AG04449 (cell line): Measurements from ENCODE around the gene ANXA1.

Experiments used
- CTCF ChIA-PET: fragments of 350-600 bp; formaldehyde crosslinking; extraction: SDS; loops from one replicate; lab custom pipeline; 2021; ENCODE audit warnings: antibody characterized with exemption; lab: Yijun Ruan, JAX
- POLR2A ChIA-PET: fragments of 400-600, 350-600 bp; formaldehyde crosslinking; extraction: SDS; loops from one replicate; lab custom pipeline; 2020; ENCODE audit warnings: antibody characterized with exemption, inconsistent platforms; lab: Yijun Ruan, JAX
- DNase-seq: peaks from one replicate; pipeline ENCODE4 v3.0.0-alpha.2; 2010; ENCODE audit warnings: low read depth, low spot score
- H3K4me3 ChIP-seq: 2 replicates; pipeline ENCODE4 v1.5.1; 2011; ENCODE audit warnings: low read depth, mild to moderate bottlenecking, control low read depth, low read length
- CTCF ChIP-seq: IDR thresholded peaks from one replicate; pipeline ENCODE4 v1.5.1; 2011; ENCODE audit warnings: mild to moderate bottlenecking, moderate library complexity, low read length, control low read depth, inconsistent platforms; ENCODE audit not compliant: insufficient read depth; ENCODE audit errors: missing control alignments

The ANXA1 gene

GRCh38 chr9:73162987-73163768 is 11.5 kb downstream of the ANXA1 start:
- ChIA-PET CTCF (interaction anchor here (0.7 to 2.2 kb wide), 6 partner anchors 9 to 56 kb away, joined by 3 to 8 read pairs (median 4); no protein-coding TSS in a partner anchor), POLR2A (no interaction called here)
- no peak for TF ChIP-seq CTCF
- no peak for DNase-seq
- H3K4me3 ChIP-seq: no peak overlapping the region

GRCh38 chr9:73165911-73166310 is 14.2 kb downstream of the ANXA1 start:
- no peak for TF ChIP-seq CTCF
- ChIA-PET POLR2A (no interaction called here), CTCF (interaction anchor here (1.3 to 1.9 kb wide), 2 partner anchors 11 to 58 kb away, joined by 7 read pairs; no protein-coding TSS in a partner anchor)
- no peak overlapping the region for H3K4me3 ChIP-seq
- DNase-seq: no peak

- no peak for TF ChIP-seq CTCF
- CTCF ChIA-PET: interaction anchor here (1.3 to 1.9 kb wide), 2 partner anchors 10 to 59 kb away, joined by 7 read pairs; no protein-coding TSS in a partner anchor
- H3K4me3 ChIP-seq: no peak overlapping the region
- no peak for DNase-seq
- POLR2A ChIA-PET: no interaction called here
Observed at GRCh38 chr9:73166468-73166867, 14.8 kb downstream of the ANXA1 start.

GRCh38 chr9:73167614-73168013 is 15.9 kb downstream of the ANXA1 start:
- CTCF ChIA-PET: interaction anchor here (0.5 to 2.0 kb wide), 2 partner anchors 48 to 60 kb away, joined by 3 to 10 read pairs; no protein-coding TSS in a partner anchor
- no peak overlapping the region for H3K4me3 ChIP-seq
- DNase-seq: no peak
- no peak for TF ChIP-seq CTCF
- POLR2A ChIA-PET: no interaction called here

- ChIA-PET CTCF (interaction anchor here (2.0 kb wide), 1 partner anchor 61 kb away, joined by 10 read pairs; no protein-coding TSS in a partner anchor), POLR2A (no interaction called here)
- DNase-seq: no peak
- H3K4me3 ChIP-seq: no peak overlapping the region
- TF ChIP-seq CTCF: no peak
Observed at GRCh38 chr9:73168298-73168934, 16.8 kb downstream of the ANXA1 start.
